ENCODE measurements around the gene ARL2BP. TPM values are rescaled to one million over a fixed set of nuclear protein-coding genes. Genes with fewer than 3 reads are reported as not detected.

The ARL2BP gene
- total and polyA plus RNA-seq, 2 of the 13 experiments (the other 11 are each of a cell fraction or from before 2014, with no cell fraction given): 64.3 to 67.6 TPM

GRCh38 chr16:57226701-57227621 is 18.1 kb upstream of the ARL2BP start:
- ChIA-PET CTCF (ENCODE audit: low intra/inter-chr PET ratio, low total read pairs) (no interaction called here), POLR2A (no interaction called here)
- no peak for TF ChIP-seq PREB (CRISPR knock-in tag; IDR thresholded peaks at IDR 0.05)
- no peak for TF ChIP-seq NFKBIZ (CRISPR knock-in tag; IDR thresholded peaks at IDR 0.05)
- no peak for TF ChIP-seq PLRG1 (conservative IDR thresholded peaks at IDR 0.05)
- no peak for TF ChIP-seq HOXD1 (CRISPR knock-in tag; IDR thresholded peaks at IDR 0.05)
- no peak for TF ChIP-seq ZNF570 (CRISPR knock-in tag; IDR thresholded peaks at IDR 0.05; ENCODE audit: borderline replicate concordance)
- TF ChIP-seq TRAFD1 (CRISPR knock-in tag; IDR thresholded peaks at IDR 0.05; ENCODE audit: borderline replicate concordance): no peak
- TF ChIP-seq HIVEP1 (CRISPR knock-in tag; IDR thresholded peaks at IDR 0.05): no peak
- TF ChIP-seq TEAD2 (CRISPR knock-in tag; IDR thresholded peaks at IDR 0.05): no peak
- H3K9me3 ChIP-seq (ENCODE audit: low read length): no peaks in the 10 kb centered on the region
- intact Hi-C loops (cut with micrococcal nuclease; ENCODE audit: unreplicated experiment): no loop called here
- H2AFZ ChIP-seq (ENCODE audit: low read length): no peak overlapping the region
- BruUV-seq (replicated peaks): no TSS peak
- no peak overlapping the region for H3K4me2 ChIP-seq (ENCODE audit: low read depth, low read length)
- no peak overlapping the region for H3K9ac ChIP-seq (ENCODE audit: insufficient read depth, low read depth, low read length)
- H3K4me1 ChIP-seq (ENCODE audit: insufficient read depth, low read length): no peaks in the 10 kb centered on the region
- DNase-seq (ENCODE audit: low spot score) (no peak), ATAC-seq (no peak), FAIRE-seq (no peak)
- no peak overlapping the region for H3K27ac ChIP-seq (ENCODE audit: extremely low read length, insufficient read depth, low read length)
- no peaks in the 10 kb centered on the region for H3K79me2 ChIP-seq (ENCODE audit: insufficient read depth, low read length)
- WGBS (ENCODE audit: low lambda C conversion rate): 92% methylated on average over 4 of the region's 4 CpGs
- H3K36me3 ChIP-seq (replicated peaks in 1 of 2; ENCODE audit: control insufficient read depth in 1 of 2, insufficient read depth in 2 of 2, low read length in 2 of 2): peaks cover 41 to 91% of the 10 kb centered on the region in 2 experiments
- H3K4me3 ChIP-seq (replicated peaks in 1 of 3; ENCODE audit: insufficient read depth in 1 of 3, low read depth in 2 of 3, low read length in 3 of 3): no peak overlapping the region
- in situ Hi-C loops (cut with HindIII; ENCODE audit: extremely low pct_ligation_motif_present, low pct_unique_long_range_greater_than_20kb): no loop called here
- no peaks in the 10 kb centered on the region for H3K27me3 ChIP-seq (ENCODE audit: control insufficient read depth in 1 of 2, insufficient read depth in 2 of 2, low read length in 2 of 2)
- no peaks in the 10 kb centered on the region for H4K20me1 ChIP-seq (ENCODE audit: insufficient read depth, low read length)
